Measurements from ENCODE around the gene BMP6.

Gene BMP6

DNA sequence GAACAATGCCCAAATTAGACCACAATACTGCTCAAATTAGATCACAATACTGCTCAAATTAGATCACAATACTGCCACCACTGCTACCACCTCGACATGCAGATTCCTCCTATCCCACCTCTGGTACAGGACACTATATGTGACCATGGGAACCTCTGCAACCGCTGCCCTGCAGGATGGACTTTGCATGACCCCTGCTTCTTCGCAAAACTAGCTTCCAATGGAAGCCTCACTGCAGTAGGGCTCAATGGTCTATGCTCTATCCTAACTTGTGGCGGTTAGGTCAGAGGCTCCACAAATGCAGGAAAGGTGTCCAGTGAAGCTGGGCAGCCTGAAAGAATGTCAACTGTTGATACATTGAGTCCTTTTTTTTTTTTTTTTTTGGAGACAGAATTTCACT lies 192.5 kb downstream of the BMP6 start:
- no peaks in the 10 kb centered on the region for H3K4me1 ChIP-seq (ENCODE audit: control insufficient read depth, insufficient read depth, low read depth, low read length)
- H3K4ac ChIP-seq (ENCODE audit: low read depth in 1 of 2, low read length in 2 of 2), result no peak overlapping the region
- H4K91ac ChIP-seq (ENCODE audit: low read length), result no peak overlapping the region
- H3K23ac ChIP-seq (ENCODE audit: low read length in 2 of 2), result no peak overlapping the region
- no peaks in the 10 kb centered on the region for H3K79me1 ChIP-seq (replicated peaks; ENCODE audit: low read length, poor library complexity, severe bottlenecking)
- H3K36me3 ChIP-seq (ENCODE audit: control insufficient read depth in 1 of 2, insufficient read depth in 2 of 2, low read depth in 1 of 2, low read length in 2 of 2), result no peaks in the 10 kb centered on the region
- H2BK12ac ChIP-seq (ENCODE audit: low read length in 2 of 2), result no peak overlapping the region
- no peak overlapping the region for H3K14ac ChIP-seq (ENCODE audit: low read length in 2 of 2)
- peaks cover 0 to 24% of the 10 kb centered on the region in 2 experiments for H3K27me3 ChIP-seq (ENCODE audit: control insufficient read depth in 1 of 2, insufficient read depth in 1 of 2, low read length in 2 of 2)
- no peak overlapping the region for H3K4me3 ChIP-seq (ENCODE audit: insufficient read depth in 1 of 2, low read depth in 1 of 2, low read length in 2 of 2)
- no peak overlapping the region for H3K27ac ChIP-seq (ENCODE audit: low read length, poor library complexity, severe bottlenecking)
- DNase-seq, result no peak
- no peaks in the 10 kb centered on the region for H3K9me3 ChIP-seq (ENCODE audit: control insufficient read depth, low read length)
- H3K4me2 ChIP-seq (ENCODE audit: low read length, poor library complexity, severe bottlenecking), result no peak overlapping the region
- H2AFZ ChIP-seq (ENCODE audit: low read depth, low read length), result no peak overlapping the region
- H4K8ac ChIP-seq (ENCODE audit: low read length), result no peak overlapping the region
- no peak overlapping the region for H3K9ac ChIP-seq (ENCODE audit: low read length)
- no peak overlapping the region for H2BK15ac ChIP-seq (ENCODE audit: low read depth, poor library complexity, severe bottlenecking)
- no peak overlapping the region for H2BK5ac ChIP-seq (ENCODE audit: low read depth, low read length, poor library complexity, severe bottlenecking)
- H2BK120ac ChIP-seq (ENCODE audit: low read depth, low read length), result no peak overlapping the region
- 85% methylated on average over 4 of the region's 4 CpGs for WGBS
- H3K18ac ChIP-seq (ENCODE audit: low read depth in 1 of 2, low read length in 2 of 2), result no peak overlapping the region
- H2AK5ac ChIP-seq (ENCODE audit: low read length, severe bottlenecking), result no peak overlapping the region

DNA sequence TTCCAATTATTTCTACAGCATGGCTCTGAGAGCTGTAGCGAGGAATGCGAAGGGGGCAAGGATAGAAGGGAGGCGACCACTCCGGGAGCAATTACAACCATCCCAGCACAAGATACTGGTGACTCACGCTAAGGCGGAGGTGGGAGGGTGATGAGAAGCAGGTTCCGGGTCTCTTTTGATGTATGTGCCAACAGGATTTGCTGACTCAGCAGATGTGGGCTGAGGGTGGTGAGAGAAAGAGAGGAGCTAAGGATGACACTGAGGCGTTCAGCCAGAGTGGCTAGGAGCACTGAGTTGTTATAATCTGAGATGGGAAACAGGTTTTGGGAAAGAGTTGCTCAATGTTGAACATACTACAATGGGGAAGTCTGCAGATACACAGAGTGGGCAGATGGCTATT lies 194.0 kb downstream of the BMP6 start:
- no peak overlapping the region for H3K4me3 ChIP-seq (ENCODE audit: insufficient read depth in 1 of 2, low read depth in 1 of 2, low read length in 2 of 2)
- H2BK120ac ChIP-seq (ENCODE audit: low read depth, low read length), result no peak overlapping the region
- DNase-seq, result peak; percentile 15
- no peak overlapping the region for H2BK15ac ChIP-seq (ENCODE audit: low read depth, poor library complexity, severe bottlenecking)
- no peaks in the 10 kb centered on the region for H3K9me3 ChIP-seq (ENCODE audit: control insufficient read depth, low read length)
- H4K91ac ChIP-seq (ENCODE audit: low read length), result no peak overlapping the region
- no peaks in the 10 kb centered on the region for H3K36me3 ChIP-seq (ENCODE audit: control insufficient read depth in 1 of 2, insufficient read depth in 2 of 2, low read depth in 1 of 2, low read length in 2 of 2)
- H3K4me1 ChIP-seq (ENCODE audit: control insufficient read depth, insufficient read depth, low read depth, low read length), result no peaks in the 10 kb centered on the region
- no peak overlapping the region for H3K4ac ChIP-seq (ENCODE audit: low read depth in 1 of 2, low read length in 2 of 2)
- H3K27ac ChIP-seq (ENCODE audit: low read length, poor library complexity, severe bottlenecking), result no peak overlapping the region
- H2AK5ac ChIP-seq (ENCODE audit: low read length, severe bottlenecking), result no peak overlapping the region
- no peak overlapping the region for H3K18ac ChIP-seq (ENCODE audit: low read depth in 1 of 2, low read length in 2 of 2)
- H3K4me2 ChIP-seq (ENCODE audit: low read length, poor library complexity, severe bottlenecking), result no peak overlapping the region
- H3K23ac ChIP-seq (ENCODE audit: low read length in 2 of 2), result no peak overlapping the region
- peaks cover 0 to 20% of the 10 kb centered on the region in 2 experiments for H3K27me3 ChIP-seq (ENCODE audit: control insufficient read depth in 1 of 2, insufficient read depth in 1 of 2, low read length in 2 of 2)
- H4K8ac ChIP-seq (ENCODE audit: low read length), result no peak overlapping the region
- no peak overlapping the region for H2BK5ac ChIP-seq (ENCODE audit: low read depth, low read length, poor library complexity, severe bottlenecking)
- WGBS, result 64% methylated on average over 8 of the region's 8 CpGs
- no peak overlapping the region for H2AFZ ChIP-seq (ENCODE audit: low read depth, low read length)
- H3K9ac ChIP-seq (ENCODE audit: low read length), result no peak overlapping the region
- H3K79me1 ChIP-seq (replicated peaks; ENCODE audit: low read length, poor library complexity, severe bottlenecking), result no peaks in the 10 kb centered on the region
- H2BK12ac ChIP-seq (ENCODE audit: low read length in 2 of 2), result no peak overlapping the region
- H3K14ac ChIP-seq (ENCODE audit: low read length in 2 of 2), result no peak overlapping the region

DNA sequence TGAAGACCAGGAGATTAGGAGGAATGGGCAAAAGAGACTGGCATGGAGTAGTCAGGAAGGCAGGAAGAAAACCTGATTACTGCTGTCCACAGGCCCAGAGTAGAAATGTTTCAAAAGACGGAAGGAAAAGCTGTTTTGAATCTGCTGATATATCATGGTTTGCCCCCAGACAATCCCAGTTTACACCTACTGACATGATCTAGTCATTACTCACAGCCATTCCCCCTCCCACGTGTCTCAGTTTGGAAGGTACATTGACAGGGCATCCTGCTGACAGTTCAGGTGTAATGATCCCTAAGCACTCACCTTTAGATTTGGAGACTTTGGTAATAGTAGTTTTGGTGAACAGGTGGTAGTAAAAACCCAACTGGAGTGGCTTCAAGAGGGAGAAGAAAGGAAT lies 194.5 kb downstream of the BMP6 start:
- H4K91ac ChIP-seq (ENCODE audit: low read length), result no peak overlapping the region
- no peak for DNase-seq
- no peak overlapping the region for H3K23ac ChIP-seq (ENCODE audit: low read length in 2 of 2)
- H3K18ac ChIP-seq (ENCODE audit: low read depth in 1 of 2, low read length in 2 of 2), result no peak overlapping the region
- WGBS, result 43% methylated on average over 2 of the region's 2 CpGs
- peaks cover 0 to 20% of the 10 kb centered on the region in 2 experiments for H3K27me3 ChIP-seq (ENCODE audit: control insufficient read depth in 1 of 2, insufficient read depth in 1 of 2, low read length in 2 of 2)
- H3K4me2 ChIP-seq (ENCODE audit: low read length, poor library complexity, severe bottlenecking), result no peak overlapping the region
- H2BK5ac ChIP-seq (ENCODE audit: low read depth, low read length, poor library complexity, severe bottlenecking), result no peak overlapping the region
- H3K4ac ChIP-seq (ENCODE audit: low read depth in 1 of 2, low read length in 2 of 2), result no peak overlapping the region
- H3K14ac ChIP-seq (ENCODE audit: low read length in 2 of 2), result no peak overlapping the region
- H3K9me3 ChIP-seq (ENCODE audit: control insufficient read depth, low read length), result no peaks in the 10 kb centered on the region
- H4K8ac ChIP-seq (ENCODE audit: low read length), result no peak overlapping the region
- H3K79me1 ChIP-seq (replicated peaks; ENCODE audit: low read length, poor library complexity, severe bottlenecking), result no peaks in the 10 kb centered on the region
- no peaks in the 10 kb centered on the region for H3K4me1 ChIP-seq (ENCODE audit: control insufficient read depth, insufficient read depth, low read depth, low read length)
- no peak overlapping the region for H2BK120ac ChIP-seq (ENCODE audit: low read depth, low read length)
- no peaks in the 10 kb centered on the region for H3K36me3 ChIP-seq (ENCODE audit: control insufficient read depth in 1 of 2, insufficient read depth in 2 of 2, low read depth in 1 of 2, low read length in 2 of 2)
- H2AFZ ChIP-seq (ENCODE audit: low read depth, low read length), result no peak overlapping the region
- no peak overlapping the region for H2BK12ac ChIP-seq (ENCODE audit: low read length in 2 of 2)
- H2BK15ac ChIP-seq (ENCODE audit: low read depth, poor library complexity, severe bottlenecking), result no peak overlapping the region
- H3K9ac ChIP-seq (ENCODE audit: low read length), result no peak overlapping the region
- no peak overlapping the region for H3K4me3 ChIP-seq (ENCODE audit: insufficient read depth in 1 of 2, low read depth in 1 of 2, low read length in 2 of 2)
- no peak overlapping the region for H2AK5ac ChIP-seq (ENCODE audit: low read length, severe bottlenecking)
- no peak overlapping the region for H3K27ac ChIP-seq (ENCODE audit: low read length, poor library complexity, severe bottlenecking)

DNA sequence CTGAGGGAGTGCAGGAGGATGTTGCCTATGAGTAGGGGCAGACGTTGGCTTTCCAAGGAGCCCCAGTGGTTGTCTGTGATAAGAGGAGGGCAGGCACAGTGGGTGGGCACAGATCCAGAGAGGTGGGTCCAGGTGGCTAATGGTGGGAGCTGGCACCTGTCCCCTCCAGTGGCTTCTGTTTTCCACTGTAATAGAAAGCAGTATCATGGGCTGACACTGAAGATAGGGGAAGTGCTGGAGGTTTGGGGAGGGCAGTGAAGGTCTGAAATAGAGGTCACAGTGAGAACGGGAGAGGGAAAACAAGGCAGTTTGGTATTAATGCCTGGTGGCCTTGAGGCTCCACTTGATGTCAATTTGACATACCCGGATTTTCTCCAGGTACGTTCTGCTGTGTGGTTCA lies 195.1 kb downstream of the BMP6 start:
- Histone ChIP-seq H4K91ac (ENCODE audit: low read length) (no peak overlapping the region), H3K79me1 (replicated peaks; ENCODE audit: low read length, poor library complexity, severe bottlenecking) (no peaks in the 10 kb centered on the region), H3K18ac (ENCODE audit: low read depth in 1 of 2, low read length in 2 of 2) (no peak overlapping the region), H4K8ac (ENCODE audit: low read length) (no peak overlapping the region), H2BK12ac (ENCODE audit: low read length in 2 of 2) (no peak overlapping the region), H3K9me3 (ENCODE audit: control insufficient read depth, low read length) (no peaks in the 10 kb centered on the region), H3K27ac (ENCODE audit: low read length, poor library complexity, severe bottlenecking) (no peak overlapping the region), H3K23ac (ENCODE audit: low read length in 2 of 2) (peak overlapping the region in 1 of 2 experiments; percentile 32), H2AFZ (ENCODE audit: low read depth, low read length) (no peak overlapping the region), H2AK5ac (ENCODE audit: low read length, severe bottlenecking) (no peak overlapping the region), H3K4me2 (ENCODE audit: low read length, poor library complexity, severe bottlenecking) (no peak overlapping the region), H3K36me3 (ENCODE audit: control insufficient read depth in 1 of 2, insufficient read depth in 2 of 2, low read depth in 1 of 2, low read length in 2 of 2) (no peaks in the 10 kb centered on the region), H3K4ac (ENCODE audit: low read depth in 1 of 2, low read length in 2 of 2) (no peak overlapping the region), H3K14ac (ENCODE audit: low read length in 2 of 2) (no peak overlapping the region), H3K4me1 (ENCODE audit: control insufficient read depth, insufficient read depth, low read depth, low read length) (no peaks in the 10 kb centered on the region), H2BK120ac (ENCODE audit: low read depth, low read length) (no peak overlapping the region), H3K4me3 (ENCODE audit: insufficient read depth in 1 of 2, low read depth in 1 of 2, low read length in 2 of 2) (no peak overlapping the region), H3K9ac (ENCODE audit: low read length) (no peak overlapping the region), H2BK5ac (ENCODE audit: low read depth, low read length, poor library complexity, severe bottlenecking) (no peak overlapping the region), H3K27me3 (ENCODE audit: control insufficient read depth in 1 of 2, insufficient read depth in 1 of 2, low read length in 2 of 2) (peaks cover 0 to 20% of the 10 kb centered on the region in 2 experiments), H2BK15ac (ENCODE audit: low read depth, poor library complexity, severe bottlenecking) (no peak overlapping the region)
- no peak for DNase-seq
- 80% methylated on average over 4 of the region's 4 CpGs for WGBS
